Adrenal gland (tissue), 5 donors: ENCODE measurements around the gene RAP1A.

Experiments used
- POLR2A ChIP-seq, 2 donors: fragments of 450-650 bp; IDR thresholded peaks; one replicate each; pipeline ENCODE4 v1.6.1; 2017; ENCODE audit warnings: antibody characterized with exemption in 2 of 2, mild to moderate bottlenecking in 2 of 2, moderate library complexity in 1 of 2
- TF ChIP-seq, protein P1 (sequence below), 6 experiments: fragments of 450-650 bp in 4 of 6; fragments of 200-600 bp in 2 of 6; sonication (generic) in 1 of 6; IDR thresholded peaks; 1 replicate in 5 of 6; 2 replicates in 1 of 6; pipeline versions ENCODE4 v1.5.1 to v1.8.0; 2016 to 2021; ENCODE audit warnings: antibody characterized with exemption in 6 of 6, mild to moderate bottlenecking in 2 of 6, moderate library complexity in 1 of 6
- donor health status: DM: no; HTN: no; CAD: no.

DNA sequence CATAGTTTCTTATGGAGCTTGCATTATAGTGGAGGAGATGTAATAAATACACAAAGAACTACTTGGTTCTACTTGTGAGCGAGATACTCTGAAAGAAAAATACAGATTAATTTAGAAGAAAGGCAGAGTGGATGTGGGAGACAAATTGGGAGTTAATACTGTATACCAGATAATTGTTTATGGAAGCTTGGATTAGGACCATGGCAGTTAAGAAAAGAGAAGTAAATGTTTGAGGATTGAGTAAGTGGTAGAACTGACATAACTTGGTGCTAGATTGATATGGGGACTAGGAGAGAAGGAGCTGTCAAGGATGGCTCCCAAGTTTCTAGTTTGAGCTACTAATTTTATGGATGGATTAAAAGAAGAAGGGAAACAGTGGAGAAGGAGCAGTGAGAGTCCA is 72.3 kb downstream of the RAP1A start:
- TF ChIP-seq, protein P1, sequence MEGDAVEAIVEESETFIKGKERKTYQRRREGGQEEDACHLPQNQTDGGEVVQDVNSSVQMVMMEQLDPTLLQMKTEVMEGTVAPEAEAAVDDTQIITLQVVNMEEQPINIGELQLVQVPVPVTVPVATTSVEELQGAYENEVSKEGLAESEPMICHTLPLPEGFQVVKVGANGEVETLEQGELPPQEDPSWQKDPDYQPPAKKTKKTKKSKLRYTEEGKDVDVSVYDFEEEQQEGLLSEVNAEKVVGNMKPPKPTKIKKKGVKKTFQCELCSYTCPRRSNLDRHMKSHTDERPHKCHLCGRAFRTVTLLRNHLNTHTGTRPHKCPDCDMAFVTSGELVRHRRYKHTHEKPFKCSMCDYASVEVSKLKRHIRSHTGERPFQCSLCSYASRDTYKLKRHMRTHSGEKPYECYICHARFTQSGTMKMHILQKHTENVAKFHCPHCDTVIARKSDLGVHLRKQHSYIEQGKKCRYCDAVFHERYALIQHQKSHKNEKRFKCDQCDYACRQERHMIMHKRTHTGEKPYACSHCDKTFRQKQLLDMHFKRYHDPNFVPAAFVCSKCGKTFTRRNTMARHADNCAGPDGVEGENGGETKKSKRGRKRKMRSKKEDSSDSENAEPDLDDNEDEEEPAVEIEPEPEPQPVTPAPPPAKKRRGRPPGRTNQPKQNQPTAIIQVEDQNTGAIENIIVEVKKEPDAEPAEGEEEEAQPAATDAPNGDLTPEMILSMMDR (IDR thresholded peaks at IDR 0.05): no peak
- no peak for TF ChIP-seq POLR2A (IDR thresholded peaks at IDR 0.05)
